IMR-90 (cell line): Measurements from ENCODE around the gene CDH13. TPM values are rescaled to one million over a fixed set of nuclear protein-coding genes. Genes with fewer than 3 reads are reported as not detected.

Source experiments
- ATAC-seq: fragments of 200-7000 bp; cut with Tn5 transposase; 2 replicates; pipeline ENCODE4 v1.9.1; 2020; ENCODE audit warnings: low read depth, mild to moderate bottlenecking, moderate library complexity
- BruUV-seq: library from RNA; stranded (reverse); fragments of 400-500 nt; replicated peaks from 2 replicates; lab custom pipeline; 2021; lab: Mats Ljungman, UMichigan
- CTCF ChIA-PET: fragments of 300-600 bp; formaldehyde crosslinking; extraction: SDS; loops from one replicate; lab custom pipeline; 2021; ENCODE audit warnings: antibody characterized with exemption; lab: Yijun Ruan, JAX
- POLR2A ChIA-PET: fragments of 300-600 bp; sonication (Branson Sonifier 250); formaldehyde crosslinking; loops from one replicate; lab custom pipeline; 2022; ENCODE audit warnings: antibody characterized with exemption; ENCODE audit not compliant: unreplicated experiment; lab: Charles Lee
- DNase-seq: peaks from one replicate; pipeline ENCODE4 v3.0.0; 2013
- H2AFZ ChIP-seq: replicated peaks from 2 replicates; pipeline ENCODE3; 2013; ENCODE audit warnings: low read length, mild to moderate bottlenecking; ENCODE audit not compliant: poor library complexity
- H2AK5ac ChIP-seq: 2 replicates; pipeline ENCODE4 v1.6.1; 2013; ENCODE audit warnings: low read depth, low read length, inconsistent platforms
- H2AK9ac ChIP-seq: replicated peaks from 2 replicates; pipeline ENCODE3; 2013; ENCODE audit warnings: mild to moderate bottlenecking, low read depth, low read length, moderate library complexity; ENCODE audit not compliant: poor library complexity
- H2BK120ac ChIP-seq: 2 replicates; pipeline ENCODE4 v1.6.1; 2013; ENCODE audit warnings: low read depth, low read length, inconsistent platforms
- H2BK15ac ChIP-seq: 3 replicates; pipeline ENCODE4 v1.6.1; 2013; ENCODE audit warnings: low read depth, low read length, inconsistent platforms
- H2BK20ac ChIP-seq: 2 replicates; pipeline ENCODE4 v1.6.1; 2013; ENCODE audit warnings: low read depth, mild to moderate bottlenecking, inconsistent platforms, low read length, moderate library complexity
- H2BK5ac ChIP-seq: 2 replicates; pipeline ENCODE4 v1.6.1; 2013; ENCODE audit warnings: mild to moderate bottlenecking, low read depth, low read length, inconsistent platforms; ENCODE audit not compliant: poor library complexity, severe bottlenecking
- H3K14ac ChIP-seq: replicated peaks from 2 replicates; pipeline ENCODE4 v1.6.1; 2013; ENCODE audit warnings: low read depth, low read length, inconsistent platforms
- H3K18ac ChIP-seq: 2 replicates; pipeline ENCODE4 v1.6.1; 2013; ENCODE audit warnings: low read depth, low read length, control low read depth
- H3K23ac ChIP-seq: 2 replicates; pipeline ENCODE4 v1.6.1; 2013; ENCODE audit warnings: low read depth, low read length, inconsistent platforms
- H3K27ac ChIP-seq: 2 replicates; pipeline ENCODE4 v1.5.1; 2013; ENCODE audit warnings: mild to moderate bottlenecking, control low read depth, low read length; ENCODE audit not compliant: insufficient read depth
- H3K27me3 ChIP-seq: 2 replicates; pipeline ENCODE4 v1.6.1; 2013; ENCODE audit warnings: low read length; ENCODE audit not compliant: control insufficient read depth, insufficient read depth
- H3K36me3 ChIP-seq: 2 replicates; pipeline ENCODE4 v1.6.1; 2013; ENCODE audit warnings: low read length, mixed read lengths; ENCODE audit not compliant: control insufficient read depth, insufficient read depth
- H3K4ac ChIP-seq: 2 replicates; pipeline ENCODE4 v1.6.1; 2013; ENCODE audit warnings: low read depth, low read length, inconsistent platforms
- H3K4me1 ChIP-seq: 2 replicates; pipeline ENCODE4 v1.6.1; 2013; ENCODE audit warnings: low read length, mixed read lengths; ENCODE audit not compliant: control insufficient read depth, insufficient read depth
- H3K4me2 ChIP-seq: 2 replicates; pipeline ENCODE4 v1.6.1; 2013; ENCODE audit warnings: low read depth, mild to moderate bottlenecking, control low read depth, low read length, moderate library complexity
- H3K4me3 ChIP-seq: 2 replicates; pipeline ENCODE4 v1.5.1; 2013; ENCODE audit warnings: low read depth, mild to moderate bottlenecking, control low read depth, low read length, moderate library complexity; ENCODE audit not compliant: insufficient read depth
- H3K56ac ChIP-seq: 2 replicates; pipeline ENCODE4 v1.6.1; 2013; ENCODE audit warnings: low read length, inconsistent platforms; ENCODE audit not compliant: insufficient read depth; ENCODE audit errors: extremely low read depth
- H3K79me1 ChIP-seq, 2 experiments: 2 replicates each; pipeline ENCODE4 v1.6.1; 2013; ENCODE audit warnings: low read length in 2 of 2, inconsistent platforms in 1 of 2, low read depth in 1 of 2
- H3K9ac ChIP-seq: 2 replicates; pipeline ENCODE4 v1.6.1; 2013; ENCODE audit warnings: low read depth, low read length, control low read depth
- H3K9me1 ChIP-seq: 2 replicates; pipeline ENCODE4 v1.6.1; 2013; ENCODE audit warnings: low read length, inconsistent platforms; ENCODE audit not compliant: insufficient read depth
- H3K9me3 ChIP-seq: 2 replicates; pipeline ENCODE4 v1.6.1; 2013; ENCODE audit warnings: low read length; ENCODE audit not compliant: control insufficient read depth, insufficient read depth
- H4K20me1 ChIP-seq: 2 replicates; pipeline ENCODE4 v1.6.1; 2013; ENCODE audit warnings: low read length, inconsistent platforms; ENCODE audit not compliant: insufficient read depth
- H4K5ac ChIP-seq: 2 replicates; pipeline ENCODE4 v1.6.1; 2013; ENCODE audit warnings: mild to moderate bottlenecking, low read depth, low read length, control low read depth
- H4K8ac ChIP-seq, 2 experiments: 2 replicates each; pipeline ENCODE4 v1.6.1; 2013; ENCODE audit warnings: low read depth in 2 of 2, low read length in 2 of 2, control low read depth in 1 of 2, inconsistent platforms in 1 of 2
- H4K91ac ChIP-seq: 2 replicates; pipeline ENCODE4 v1.6.1; 2013; ENCODE audit warnings: low read depth, low read length, inconsistent platforms; ENCODE audit not compliant: insufficient read depth
- BHLHE40 ChIP-seq: fragments of 150-350 bp; IDR thresholded peaks from 2 replicates; pipeline ENCODE4 v1.6.1; 2016; ENCODE audit warnings: mild to moderate bottlenecking, low read depth, low read length
- CEBPB ChIP-seq: IDR thresholded peaks from 2 replicates; pipeline ENCODE4 v1.6.1; 2012; ENCODE audit warnings: low read depth, low read length, improper control_type of control experiment
- FOS ChIP-seq: fragments of 150-350 bp; IDR thresholded peaks from 2 replicates; pipeline ENCODE4 v1.6.1; 2016; ENCODE audit warnings: low read depth, low read length
- MAFK ChIP-seq: IDR thresholded peaks from 2 replicates; pipeline ENCODE4 v1.6.1; 2012; ENCODE audit warnings: low read depth, low read length, improper control_type of control experiment
- NFE2L2 ChIP-seq: fragments of 150-350 bp; IDR thresholded peaks from 2 replicates; pipeline ENCODE4 v1.6.1; 2016; ENCODE audit warnings: low read depth, mild to moderate bottlenecking, low read length
- POLR2A ChIP-seq: IDR thresholded peaks from 2 replicates; pipeline ENCODE4 v1.6.1; 2012; ENCODE audit warnings: mild to moderate bottlenecking, low read depth, low read length
- RCOR1 ChIP-seq: IDR thresholded peaks from 2 replicates; pipeline ENCODE4 v1.6.1; 2012; ENCODE audit warnings: mild to moderate bottlenecking, low read length, improper control_type of control experiment; ENCODE audit not compliant: insufficient replicate concordance
- RFX5 ChIP-seq: IDR thresholded peaks from 2 replicates; pipeline ENCODE4 v1.8.0; 2012; ENCODE audit warnings: low read depth, mild to moderate bottlenecking, low read length, moderate library complexity
- WGBS, 2 experiments: methylation state at CpG; one replicate each; pipeline versions ENCODE4 v1.1.5 to v1.1.7; 2013; ENCODE audit warnings: missing lambda C conversion rate in 2 of 2; ENCODE audit not compliant: insufficient read length in 1 of 2; ENCODE audit errors: extremely low coverage in 2 of 2; 5-methylcytosine and 5-hydroxymethylcytosine counted together
- dilution Hi-C: fragments of 300-500 bp; cut with HindIII; formaldehyde crosslinking; loops from one replicate; pipeline ENCODE4 v1.14.3; 2018; ENCODE audit warnings: low sequenced_read_pairs; ENCODE audit not compliant: unreplicated experiment
- in situ Hi-C: fragments of 300-500 bp; cut with MboI; formaldehyde crosslinking; loops from 3 replicates; pipeline ENCODE4 v1.14.3; 2019; ENCODE audit warnings: low sequenced_read_pairs, inconsistent platforms, mixed read lengths
- intact Hi-C: fragments of 100-400 bp; cut with micrococcal nuclease; formaldehyde crosslinking; loops from 2 replicates; pipeline ENCODE4 v1.10.0; 2022
- polyA plus RNA-seq, 3 experiments: library from polyadenylated mRNA; depleted of rRNA; stranded (reverse); fragments of >200 nt; gene quantifications; 2 replicates each; pipeline ENCODE4 v1.2.3, GENCODE V29; 2012; ENCODE audit warnings: low replicate concordance in 1 of 3
- total RNA-seq: library from RNA; depleted of rRNA; stranded (reverse); fragments of >200 nt; gene quantifications from 2 replicates; pipeline ENCODE4 v1.2.3, GENCODE V29; 2012
- TF ChIP-seq, protein P1 (sequence below): fragments of 150-350 bp; IDR thresholded peaks from 2 replicates; pipeline ENCODE4 v1.6.1; 2016; ENCODE audit warnings: low read depth, mild to moderate bottlenecking, low read length, moderate library complexity, borderline replicate concordance

CDH13 gene
- total and polyA plus RNA-seq, 2 of the 4 experiments (the other 2 are of a cell fraction): 61.6 to 74.7 TPM

GRCh38 chr16:83301971-83302370 lies 675.2 kb downstream of the CDH13 start:
- no peaks in the 10 kb centered on the region for H4K20me1 ChIP-seq
- no peaks in the 10 kb centered on the region for H3K9me3 ChIP-seq
- ChIA-PET POLR2A (no interaction called here), CTCF (interaction anchor here (0.6 kb wide), 1 partner anchor 62 kb away, joined by 4 read pairs; no protein-coding TSS in a partner anchor)
- no peak overlapping the region for H3K9ac ChIP-seq
- no peak overlapping the region for H2BK20ac ChIP-seq
- dilution Hi-C loops (no loop called here), in situ Hi-C loops (no loop called here), intact Hi-C loops (no loop called here)
- no peak overlapping the region for H4K91ac ChIP-seq
- H2BK15ac ChIP-seq: no peak overlapping the region
- no peak overlapping the region for H2BK5ac ChIP-seq
- H3K14ac ChIP-seq: no peak overlapping the region
- H3K4me2 ChIP-seq: no peak overlapping the region
- TF ChIP-seq RFX5 (no peak), FOS (no peak), CEBPB (no peak), RCOR1 (no peak), NFE2L2 (no peak), BHLHE40 (no peak), POLR2A (no peak), MAFK (no peak)
- TF ChIP-seq, protein P1, sequence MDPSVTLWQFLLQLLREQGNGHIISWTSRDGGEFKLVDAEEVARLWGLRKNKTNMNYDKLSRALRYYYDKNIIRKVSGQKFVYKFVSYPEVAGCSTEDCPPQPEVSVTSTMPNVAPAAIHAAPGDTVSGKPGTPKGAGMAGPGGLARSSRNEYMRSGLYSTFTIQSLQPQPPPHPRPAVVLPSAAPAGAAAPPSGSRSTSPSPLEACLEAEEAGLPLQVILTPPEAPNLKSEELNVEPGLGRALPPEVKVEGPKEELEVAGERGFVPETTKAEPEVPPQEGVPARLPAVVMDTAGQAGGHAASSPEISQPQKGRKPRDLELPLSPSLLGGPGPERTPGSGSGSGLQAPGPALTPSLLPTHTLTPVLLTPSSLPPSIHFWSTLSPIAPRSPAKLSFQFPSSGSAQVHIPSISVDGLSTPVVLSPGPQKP: no peak
- H4K8ac ChIP-seq: no peak overlapping the region
- H3K27me3 ChIP-seq: no peaks in the 10 kb centered on the region
- no peak overlapping the region for H3K23ac ChIP-seq
- H3K4ac ChIP-seq: no peak overlapping the region
- ATAC-seq: no peak; the same call in 1 of the 2 replicates
- H3K27ac ChIP-seq: no peak overlapping the region
- no peak overlapping the region for H2BK120ac ChIP-seq
- no peak overlapping the region for H3K56ac ChIP-seq
- no peak overlapping the region for H2AK9ac ChIP-seq
- no TSS peak for BruUV-seq
- no peaks in the 10 kb centered on the region; the same call in 1 of the 2 replicates for H3K9me1 ChIP-seq
- H3K4me1 ChIP-seq: peaks cover 2% of the 10 kb centered on the region; the same call in 1 of the 2 replicates
- no CpG with 5 or more reads among the region's 4 CpGs for WGBS, 2 experiments
- no peak overlapping the region for H2AK5ac ChIP-seq
- no peak overlapping the region for H3K4me3 ChIP-seq
- no peak overlapping the region for H2AFZ ChIP-seq
- no peak overlapping the region for H4K5ac ChIP-seq
- no peak overlapping the region for H3K18ac ChIP-seq
- DNase-seq: peak; percentile 61
- no peaks in the 10 kb centered on the region for H3K36me3 ChIP-seq
- H3K79me1 ChIP-seq: no peaks in the 10 kb centered on the region
